ENCODE data around the gene FAM240A.

- TF ChIP-seq CTCF (IDR thresholded peaks at IDR 0.05; ENCODE audit: extremely low read depth in 1 of 2, insufficient read depth in 1 of 2, low read depth in 1 of 2, low read length in 2 of 2) = no peak
- no peak for TF ChIP-seq FOS (IDR thresholded peaks at IDR 0.05; ENCODE audit: borderline replicate concordance, insufficient read depth, low read length)
Measured at GRCh38 chr3:46661776-46662766, 49.7 kb downstream of the FAM240A start.

Measured in endothelial cell of umbilical vein (primary cell).